A549 (cell line): ENCODE measurements around the gene CHD1.

Source experiments
- CEBPB ChIP-seq, 2 experiments: fragments of >200 bp in 1 of 2; sonication (Bioruptor Twin) in 1 of 2; formaldehyde crosslinking in 1 of 2; IDR thresholded peaks; 2 replicates each; pipeline ENCODE4 v1.6.1; 2012 to 2016
- CTCF ChIP-seq: fragments of >200 bp; sonication (Bioruptor Twin); formaldehyde crosslinking; IDR thresholded peaks from 3 replicates; pipeline ENCODE4 v1.5.1; 2016
- FOXS1 ChIP-seq: fragments of 250-450 bp; sonication (Bioruptor Pico); IDR thresholded peaks from 2 replicates; pipeline ENCODE4 v1.5.0; 2020; ENCODE audit warnings: mild to moderate bottlenecking, moderate library complexity
- HDAC2 ChIP-seq: fragments of 200-600 bp; sonication (generic); IDR thresholded peaks from 2 replicates; pipeline ENCODE4 v1.6.1; 2016
- JUNB ChIP-seq: fragments of >200 bp; sonication (Bioruptor Twin); formaldehyde crosslinking; IDR thresholded peaks from 2 replicates; pipeline ENCODE4 v1.6.1; 2016
- MAX ChIP-seq: IDR thresholded peaks from 2 replicates; pipeline ENCODE4 v1.6.1; 2012
- POLR2A ChIP-seq: IDR thresholded peaks from 2 replicates; pipeline ENCODE4 v1.6.1; 2012; ENCODE audit warnings: mild to moderate bottlenecking, low read length
- RARB ChIP-seq: fragments of 250-450 bp; sonication (Bioruptor Pico); IDR thresholded peaks from 2 replicates; pipeline ENCODE4 v1.8.0; 2021; ENCODE audit warnings: mild to moderate bottlenecking, moderate library complexity
- RFX5 ChIP-seq: fragments of 450-650 bp; IDR thresholded peaks from 2 replicates; pipeline ENCODE4 v1.7.1; 2014; ENCODE audit warnings: antibody characterized with exemption, mild to moderate bottlenecking, moderate library complexity
- RNF2 ChIP-seq: fragments of 200-600 bp; sonication (generic); IDR thresholded peaks from 2 replicates; pipeline ENCODE4 v1.6.1; 2016; ENCODE audit warnings: low read depth, mild to moderate bottlenecking, antibody characterized with exemption, moderate library complexity, borderline replicate concordance
- USF2 ChIP-seq: fragments of 450-650 bp; IDR thresholded peaks from 2 replicates; pipeline ENCODE4 v1.6.1; 2014; ENCODE audit warnings: antibody characterized with exemption
- ZNF302 ChIP-seq: fragments of 250-450 bp; sonication (Bioruptor Pico); IDR thresholded peaks from 2 replicates; pipeline ENCODE4 v1.9.0; 2021; ENCODE audit warnings: inconsistent platforms, mild to moderate bottlenecking, moderate library complexity
- ZSCAN20 ChIP-seq: fragments of 250-450 bp; sonication (Bioruptor Pico); IDR thresholded peaks from 2 replicates; pipeline ENCODE4 v1.8.0; 2022; ENCODE audit warnings: mild to moderate bottlenecking, moderate library complexity

- no peak for TF ChIP-seq POLR2A
- no peak for TF ChIP-seq USF2
- TF ChIP-seq CTCF: no peak
- no peak for TF ChIP-seq HDAC2
- no peak for TF ChIP-seq ZNF302 (CRISPR knock-in tag)
- no peak for TF ChIP-seq MAX
- TF ChIP-seq ZSCAN20 (CRISPR knock-in tag): no peak
- TF ChIP-seq RFX5: no peak
- TF ChIP-seq RARB (CRISPR knock-in tag): no peak
- no peak for TF ChIP-seq RNF2
- TF ChIP-seq FOXS1: no peak
- TF ChIP-seq JUNB: no peak
- no peak for TF ChIP-seq CEBPB (IDR thresholded peaks at IDR 0.05)
These were observed 17.3 kb downstream of the CHD1 start for GRCh38 chr5:98911280-98912040.
